Fibroblast of skin of back (primary cell): Measurements from ENCODE around the gene JAKMIP2.

Source experiments
- DNase-seq: peaks from one replicate; pipeline ENCODE4 v3.0.0-alpha.2; 2013

Gene JAKMIP2

DNA sequence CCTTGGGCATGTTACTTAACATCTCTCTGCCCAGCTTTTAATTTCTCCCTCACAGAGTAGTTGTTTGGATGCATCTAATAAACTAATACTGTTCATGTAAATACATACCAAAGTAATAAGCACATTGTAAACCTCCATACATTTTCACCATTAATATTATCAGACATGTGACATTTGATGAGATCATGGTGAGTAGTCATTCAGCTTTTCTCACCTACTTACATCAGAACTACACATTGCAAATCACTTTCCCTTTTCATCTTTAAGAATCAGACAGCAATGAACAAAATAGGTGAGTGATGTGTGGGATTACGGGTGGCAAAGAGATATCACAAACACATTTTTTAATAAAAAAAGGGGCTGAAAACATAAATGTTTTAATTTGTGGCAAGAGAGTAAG is 89.3 kb downstream of the JAKMIP2 start:
- no peak for DNase-seq

DNA sequence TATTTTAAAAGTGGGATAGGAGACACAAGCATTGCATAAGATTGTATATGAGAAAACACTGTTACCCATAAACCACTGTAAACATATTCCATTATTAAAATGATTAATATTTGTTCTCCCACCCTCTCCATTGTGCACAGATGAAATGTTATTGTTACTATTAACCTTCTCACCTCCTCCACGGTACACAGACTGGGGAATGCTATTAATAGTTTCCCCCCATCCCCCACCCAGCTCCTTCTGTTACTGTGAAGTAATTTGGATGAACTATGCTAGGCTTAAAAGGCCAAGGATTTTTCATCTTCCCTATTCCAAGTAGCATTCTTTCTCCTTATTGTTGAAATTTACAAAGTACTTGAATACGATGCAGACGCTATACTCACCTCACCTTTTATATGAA is 91.4 kb downstream of the JAKMIP2 start:
- DNase-seq: no peak

DNA sequence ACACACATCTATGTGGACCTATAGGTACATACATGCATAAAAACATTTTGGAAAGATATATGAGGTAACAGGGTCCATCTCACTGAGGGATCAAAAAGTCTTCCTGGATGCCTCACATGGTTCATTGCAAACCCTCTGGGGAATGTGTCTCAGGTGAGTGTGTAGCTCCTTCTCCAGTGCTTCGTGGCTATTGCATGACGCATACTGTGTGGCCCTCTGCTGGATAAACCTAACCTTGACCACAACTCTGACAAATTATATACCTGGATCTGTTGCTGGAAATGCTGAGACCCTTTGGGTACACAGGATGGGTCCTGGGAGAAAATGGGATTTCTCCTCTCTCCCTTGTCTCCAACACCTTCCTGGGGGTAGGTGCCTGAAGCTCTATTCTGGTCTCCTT is 91.9 kb downstream of the JAKMIP2 start:
- no peak for DNase-seq

DNA sequence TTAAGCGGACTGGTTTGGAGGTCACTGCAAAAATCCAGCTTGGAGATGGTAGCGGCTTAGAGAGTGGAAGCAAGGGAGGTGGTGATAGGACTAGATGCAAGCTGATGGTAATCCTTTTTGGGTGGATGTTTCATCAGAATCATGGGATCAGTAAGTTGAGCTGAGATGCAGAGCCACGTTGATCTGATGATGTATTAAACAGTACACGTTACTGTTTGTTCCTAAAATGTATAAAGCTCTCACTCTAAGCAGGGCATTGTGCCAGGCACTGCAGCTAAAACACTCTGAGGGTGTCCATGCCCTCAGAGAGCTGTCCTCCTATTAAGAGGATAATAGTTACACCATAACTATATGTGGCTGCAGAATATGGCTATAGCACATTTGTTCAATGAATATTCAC is 93.1 kb downstream of the JAKMIP2 start:
- DNase-seq: no peak

DNA sequence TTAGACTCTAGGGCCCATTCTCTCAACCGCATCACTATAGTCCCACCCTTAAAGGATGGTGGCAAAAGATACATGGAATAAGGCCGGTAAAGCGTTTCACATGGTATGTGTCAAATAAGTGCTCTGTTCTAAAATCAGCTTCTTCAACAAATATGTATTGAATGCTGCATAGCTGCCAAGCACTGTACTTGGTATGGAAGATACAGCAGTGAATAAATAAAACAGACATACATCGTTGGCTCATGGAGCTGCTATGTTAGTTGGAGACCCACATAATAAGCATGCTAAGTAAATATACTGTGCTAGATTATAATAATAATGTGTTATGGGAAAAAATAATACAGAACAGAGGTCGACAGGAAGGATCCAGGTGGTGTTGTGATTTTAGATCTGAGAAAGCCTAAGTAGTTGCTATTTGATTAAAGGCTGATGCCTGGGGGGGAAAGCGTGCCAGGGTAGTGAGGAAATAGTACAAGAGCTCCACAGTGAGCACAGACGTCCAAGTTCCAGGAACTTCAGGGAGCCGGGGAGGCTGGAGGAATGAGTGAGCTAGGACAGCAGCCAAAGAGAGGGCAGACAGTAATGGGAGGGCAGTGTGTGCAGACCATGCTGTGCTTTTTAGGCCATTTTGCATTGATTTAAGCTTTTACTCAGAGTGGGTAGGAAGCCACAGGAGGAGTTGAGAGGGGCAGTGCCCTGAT is 93.7 kb downstream of the JAKMIP2 start:
- DNase-seq: peak; percentile 6

DNA sequence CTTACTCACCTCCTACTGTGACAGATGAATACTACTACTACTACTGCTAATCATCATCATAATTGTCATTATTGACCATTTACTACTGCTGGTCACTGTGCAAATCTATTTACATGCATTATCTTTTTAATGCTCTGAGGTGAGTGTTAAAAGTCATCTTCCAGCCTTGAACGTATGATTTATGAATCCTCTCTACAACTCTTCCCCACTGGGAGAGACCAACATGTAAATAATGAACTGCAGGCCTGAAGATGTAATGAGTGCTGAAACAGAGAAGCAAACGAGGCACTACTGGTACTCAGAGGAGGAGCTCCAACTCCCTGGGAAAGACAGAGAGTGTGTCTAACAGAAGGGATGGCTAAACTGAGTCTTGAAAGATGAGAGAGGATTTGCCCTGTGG is 95.4 kb downstream of the JAKMIP2 start:
- no peak for DNase-seq

DNA sequence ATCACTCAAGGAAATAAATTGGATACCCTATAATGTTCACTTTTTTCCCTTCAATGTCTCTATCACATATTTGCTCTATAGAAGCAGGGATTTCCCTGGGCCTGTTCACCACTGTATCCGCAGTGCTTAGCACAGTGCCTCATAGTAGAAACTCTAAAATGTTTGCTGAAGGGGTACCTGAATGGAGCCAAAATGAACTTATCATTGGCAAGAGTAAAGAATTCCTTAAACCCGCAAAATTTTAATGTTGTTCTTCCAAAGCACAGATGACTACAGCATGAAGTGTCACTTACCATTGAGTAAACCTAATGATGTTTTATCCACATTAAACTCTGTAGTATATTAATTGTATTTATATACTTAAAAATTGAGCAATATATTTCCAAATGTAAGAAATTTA is 96.1 kb downstream of the JAKMIP2 start:
- DNase-seq: no peak

DNA sequence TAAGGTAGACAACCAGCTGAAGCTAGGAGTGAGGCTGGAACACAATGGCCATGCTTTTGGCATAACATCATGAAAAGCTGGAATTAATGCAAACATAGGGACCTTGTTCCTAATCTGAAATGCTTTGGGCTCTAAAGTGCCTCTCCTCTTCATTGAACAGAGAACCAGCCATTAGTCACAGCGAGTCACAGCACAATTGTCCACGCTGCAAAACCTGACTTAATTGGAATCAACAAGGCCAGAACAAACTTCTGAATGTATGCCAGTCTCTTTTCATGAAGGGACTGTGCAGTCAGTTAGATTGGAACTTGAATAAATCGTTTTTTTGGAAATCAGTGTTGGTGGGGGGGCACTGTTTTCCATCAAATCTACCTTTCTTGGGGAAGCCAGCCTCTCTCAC is 96.5 kb downstream of the JAKMIP2 start:
- no peak for DNase-seq

DNA sequence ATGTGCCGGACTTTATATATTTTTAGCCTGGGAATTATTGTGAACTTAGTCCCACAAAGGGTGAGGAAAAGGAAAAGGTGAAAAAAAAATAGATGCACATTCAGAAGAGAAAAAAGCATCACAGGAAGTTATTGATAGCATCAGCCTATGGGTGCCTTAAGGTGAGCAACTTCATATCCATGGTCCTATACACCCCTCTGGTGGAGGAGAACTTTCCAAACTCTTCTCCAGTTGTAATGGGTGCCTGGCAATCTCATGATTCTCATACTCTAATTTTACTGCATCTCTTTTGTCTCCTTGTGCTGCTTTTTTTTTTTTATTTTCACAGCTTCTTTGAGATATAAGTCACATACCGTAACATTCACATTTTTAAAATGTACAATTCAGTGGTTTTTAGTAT is 107.4 kb downstream of the JAKMIP2 start:
- DNase-seq: no peak

DNA sequence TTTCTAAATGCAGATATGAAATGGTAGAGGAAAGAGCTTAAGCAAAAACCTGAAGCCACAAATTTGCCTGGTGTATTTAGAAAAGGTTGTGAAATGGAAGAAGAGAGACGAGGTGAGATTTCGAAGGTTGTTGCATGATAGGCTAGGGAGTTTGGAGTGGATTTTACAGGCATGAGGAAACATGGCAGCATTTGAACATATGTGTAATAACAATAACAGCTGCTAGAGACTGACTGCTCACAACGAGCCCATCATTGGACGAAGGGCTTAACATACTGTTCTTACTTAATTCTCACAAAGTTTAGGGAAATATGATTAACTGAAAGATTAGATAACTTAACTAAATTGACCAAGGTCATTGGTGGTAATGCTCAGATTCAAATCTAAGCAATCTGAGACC is 108.1 kb downstream of the JAKMIP2 start:
- no peak for DNase-seq

DNA sequence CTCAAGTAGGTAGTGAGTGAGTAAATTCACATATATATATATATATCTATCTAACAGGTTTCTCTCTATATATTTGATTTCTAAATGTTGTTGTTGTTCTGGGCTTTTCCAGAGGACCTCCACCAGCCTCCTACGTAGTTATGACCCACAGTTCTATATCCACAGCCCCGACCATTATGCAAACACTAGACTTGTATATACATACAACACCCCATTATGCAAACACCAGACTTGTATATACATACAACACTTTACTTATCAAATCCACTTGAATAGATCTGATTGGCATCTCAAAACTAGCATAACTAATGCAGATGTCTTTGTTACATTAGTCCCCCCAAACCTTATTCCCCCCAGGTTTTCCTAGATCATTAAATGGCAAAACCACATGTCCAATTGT is 108.7 kb downstream of the JAKMIP2 start:
- DNase-seq: no peak

DNA sequence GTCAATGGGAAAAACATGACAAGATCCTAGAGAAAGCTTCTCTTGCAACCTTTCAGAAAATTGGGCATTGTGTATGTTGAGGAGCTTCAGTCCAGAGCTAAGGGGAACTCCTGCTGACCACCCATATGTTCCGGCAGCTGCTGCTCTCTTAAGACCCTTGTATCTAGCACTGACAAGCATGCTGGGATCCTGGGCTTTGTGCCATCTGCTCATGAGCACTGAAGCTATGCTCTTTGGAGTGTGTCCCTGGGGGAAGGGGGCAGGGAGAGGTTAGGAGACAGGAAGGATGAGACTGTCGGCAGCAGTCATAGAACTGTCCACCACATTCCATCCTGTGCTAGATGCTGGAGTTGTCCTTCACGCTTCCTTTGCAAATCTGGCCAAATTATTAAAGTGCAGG is 109.3 kb downstream of the JAKMIP2 start:
- peak; percentile 19 for DNase-seq

DNA sequence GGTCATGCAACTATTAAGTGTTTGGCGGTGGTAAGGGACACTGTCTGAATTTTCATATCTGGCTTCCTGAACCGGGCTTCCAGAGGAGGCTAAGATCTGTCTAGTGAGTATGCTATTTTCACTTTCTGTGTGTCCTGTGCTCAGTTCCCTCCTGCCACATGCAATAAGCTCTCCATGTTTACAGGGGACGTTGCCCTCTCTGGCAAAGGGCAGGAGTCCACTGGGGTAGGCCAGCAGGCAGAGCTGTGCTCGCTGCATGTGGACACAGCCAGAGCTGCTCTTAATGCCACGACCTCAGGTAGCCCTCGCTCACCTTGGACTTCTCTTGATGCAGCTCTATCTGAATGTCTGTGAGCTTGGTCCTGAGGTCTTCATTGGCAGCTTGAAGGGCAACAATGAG is 111.2 kb downstream of the JAKMIP2 start:
- no peak for DNase-seq

DNA sequence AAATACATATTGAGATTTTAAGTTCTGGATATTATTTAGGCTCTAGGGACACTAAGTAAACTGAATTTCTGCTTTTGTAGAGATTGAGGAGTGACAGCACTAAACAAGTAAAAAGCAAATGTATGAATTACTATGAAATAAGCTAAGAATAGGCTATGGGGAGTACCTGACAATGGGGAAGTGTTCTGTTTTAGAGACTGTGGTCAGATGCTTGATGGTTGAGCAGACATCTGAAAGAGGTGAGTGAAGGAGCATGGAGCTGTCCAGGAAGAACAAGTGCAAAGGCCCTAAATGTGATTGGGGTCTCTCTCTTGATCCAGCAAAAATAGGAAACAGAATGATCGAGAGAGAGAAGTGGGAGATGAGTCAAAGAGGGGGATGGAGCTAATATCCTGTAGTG is 111.7 kb downstream of the JAKMIP2 start:
- no peak for DNase-seq

DNA sequence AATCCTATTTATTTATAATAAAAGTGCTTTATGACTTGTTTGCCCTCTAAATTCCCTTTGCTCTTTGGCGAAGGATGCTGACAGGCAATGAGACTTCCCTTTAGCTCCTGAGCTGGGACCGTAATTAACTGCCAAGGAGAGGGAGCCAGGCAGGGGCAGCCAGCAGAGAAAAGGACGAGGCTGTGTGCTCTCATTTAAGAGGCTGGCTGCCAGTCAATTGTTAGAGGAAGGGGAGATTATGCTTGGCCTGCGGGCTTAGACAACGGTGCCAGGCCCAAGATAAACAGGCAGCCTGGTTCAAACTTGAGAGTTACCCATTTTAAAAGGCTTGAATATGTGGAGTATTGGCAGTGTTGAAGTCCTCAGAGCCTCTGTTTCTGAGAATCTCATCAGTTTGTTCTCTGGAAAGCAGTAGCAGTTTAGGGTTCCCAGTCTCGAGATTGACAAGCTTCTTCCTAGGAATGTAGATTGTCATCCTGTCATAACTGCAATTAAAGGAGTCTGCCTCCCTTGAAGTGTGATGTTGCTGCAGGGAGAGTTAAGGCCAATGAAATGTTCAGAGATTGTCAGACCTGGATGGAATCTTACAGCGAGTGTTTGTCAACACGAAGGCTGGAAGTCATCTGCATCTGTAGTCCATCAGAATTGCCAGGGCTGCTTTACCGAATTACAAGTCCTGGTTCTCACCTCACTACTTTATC is 113.2 kb downstream of the JAKMIP2 start:
- no peak for DNase-seq

DNA sequence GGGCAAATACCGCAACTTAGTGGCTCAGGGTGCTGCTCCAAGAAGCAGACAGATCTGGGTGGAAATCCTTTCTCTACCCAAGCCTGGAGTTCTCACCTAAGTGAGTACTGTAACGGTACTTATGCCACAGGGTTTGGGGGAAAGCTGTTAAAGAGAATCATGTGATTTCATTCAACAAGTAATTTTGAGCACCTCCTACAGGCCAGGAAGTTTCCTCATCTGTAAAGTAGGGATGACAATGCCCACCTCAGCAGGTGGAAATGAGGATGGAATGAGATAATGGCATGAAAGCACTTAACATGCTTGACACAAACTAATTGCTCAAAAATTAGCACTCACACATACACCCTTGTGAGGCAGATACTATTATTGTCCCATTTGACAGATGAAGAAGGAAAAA is 114.1 kb downstream of the JAKMIP2 start:
- DNase-seq: no peak

DNA sequence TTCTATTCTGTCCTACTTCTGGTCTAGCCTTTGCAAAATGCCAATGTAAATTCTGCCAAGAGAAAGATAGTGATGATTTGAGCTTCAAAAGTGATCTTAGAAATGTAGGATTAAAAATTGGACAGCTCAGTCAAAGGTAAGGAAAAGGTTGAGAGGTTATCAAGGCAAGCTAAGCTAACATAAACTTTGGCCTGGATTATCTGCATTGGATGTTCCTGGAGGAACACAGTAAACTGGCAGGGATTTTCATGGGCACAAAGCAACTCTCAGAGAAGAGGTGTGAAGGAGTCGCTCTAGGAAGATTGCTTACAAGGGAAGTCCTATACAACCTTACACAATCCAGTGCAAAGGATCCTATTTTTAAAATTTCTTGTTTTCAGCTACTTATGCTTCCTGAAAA is 115.2 kb downstream of the JAKMIP2 start:
- DNase-seq: no peak

DNA sequence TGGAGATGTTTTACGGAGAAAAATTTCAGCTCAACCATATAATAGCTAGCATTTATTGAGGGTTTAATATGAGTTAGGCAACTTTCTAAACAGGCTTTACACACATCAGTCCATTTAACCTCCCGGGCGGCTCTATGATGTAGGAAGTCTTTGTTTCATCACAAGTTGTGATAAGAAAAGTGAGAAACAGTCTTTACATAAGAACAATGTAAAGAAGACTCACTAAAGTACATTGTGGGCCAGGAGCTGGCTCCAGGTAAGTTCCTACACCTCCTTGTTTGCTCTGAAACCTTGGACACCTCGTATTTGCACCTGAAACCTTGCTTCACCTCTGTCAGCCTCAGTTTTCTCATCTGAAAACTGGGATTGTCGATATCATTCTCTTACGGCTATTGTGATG is 116.1 kb downstream of the JAKMIP2 start:
- DNase-seq: no peak

DNA sequence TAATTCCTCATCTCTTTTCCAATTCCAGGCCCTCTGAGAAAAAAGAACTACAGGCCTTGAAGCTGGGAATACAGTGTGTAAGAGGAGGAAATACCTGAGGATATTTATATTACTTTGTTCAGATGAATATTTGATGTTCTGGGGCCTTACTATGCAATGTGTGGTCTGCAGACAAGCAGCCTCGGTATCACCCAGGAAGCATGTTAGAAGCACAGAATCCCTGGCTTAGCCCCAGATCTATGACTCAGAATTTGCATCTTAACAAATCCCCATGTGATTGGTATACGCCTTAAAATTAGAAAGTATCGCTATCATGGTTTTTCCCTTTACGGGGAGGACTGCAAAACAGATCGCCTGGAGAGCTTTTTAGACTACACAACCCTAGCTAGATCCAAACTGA is 121.0 kb downstream of the JAKMIP2 start:
- DNase-seq: no peak

DNA sequence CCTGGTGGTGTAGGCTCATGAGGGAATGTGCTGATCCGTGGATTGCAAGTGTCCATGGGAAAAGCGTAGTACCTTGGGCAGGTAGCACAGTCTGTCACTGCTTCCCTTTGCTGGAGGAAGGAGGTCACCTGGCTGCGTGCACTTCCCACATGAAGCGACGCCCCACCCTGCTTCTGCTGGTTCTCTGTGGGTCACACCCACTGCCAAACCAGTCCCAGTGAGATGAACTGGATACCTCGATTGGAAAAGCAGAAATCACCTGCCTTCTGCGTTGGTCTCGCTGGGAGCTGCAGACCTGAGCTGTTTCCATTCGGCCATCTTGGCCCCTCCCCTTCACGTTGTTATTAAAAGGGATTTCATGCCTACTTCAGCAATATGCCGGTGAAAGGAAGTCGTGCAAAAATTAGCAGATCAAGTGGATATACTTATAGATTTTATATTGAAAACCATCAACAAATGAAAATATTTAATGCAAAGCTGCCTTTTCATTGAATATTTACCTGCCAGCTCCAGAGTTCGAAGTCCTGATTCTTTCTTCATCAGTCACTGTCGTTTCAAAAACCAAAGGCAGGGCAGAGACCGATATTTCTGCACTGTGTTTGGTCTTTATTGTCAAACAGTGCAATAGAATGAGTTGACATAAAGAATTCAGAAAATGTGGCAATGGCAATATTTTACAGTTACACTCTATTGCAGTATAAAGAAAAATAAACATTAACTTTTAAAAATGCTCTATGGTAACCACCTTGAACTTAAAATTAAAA is 123.2 kb downstream of the JAKMIP2 start:
- DNase-seq: no peak

DNA sequence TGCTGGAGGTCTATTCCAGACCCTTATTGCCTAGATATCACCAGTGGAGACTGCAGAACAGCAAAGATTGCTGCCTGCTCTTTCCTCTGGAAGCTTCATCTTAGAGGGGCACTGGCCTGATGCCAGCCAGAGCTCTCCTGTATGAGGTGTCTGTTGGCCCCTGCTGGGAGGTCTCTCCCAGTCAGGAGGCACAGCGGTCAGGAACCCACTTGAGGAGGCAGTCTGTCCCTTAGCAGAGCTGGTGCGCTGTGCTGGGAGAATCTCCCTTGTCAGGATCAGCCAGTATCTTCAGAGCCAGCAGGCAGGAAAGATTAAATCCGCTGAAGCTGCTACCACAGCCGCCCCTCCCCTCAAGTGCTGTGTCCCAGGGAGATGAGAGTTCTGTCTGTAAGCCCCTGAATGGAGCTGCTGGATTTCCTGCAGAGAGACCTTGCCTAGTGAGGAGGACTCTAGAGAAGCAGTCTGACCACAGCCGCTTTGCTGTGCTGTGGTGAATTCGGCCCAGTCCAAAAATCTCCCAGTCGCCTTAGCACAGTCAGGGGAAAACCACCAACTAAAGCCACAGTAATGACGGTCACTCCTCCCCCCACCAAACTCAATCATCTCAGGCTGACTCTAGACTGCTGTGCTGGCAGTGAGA is 124.1 kb downstream of the JAKMIP2 start:
- DNase-seq: no peak

DNA sequence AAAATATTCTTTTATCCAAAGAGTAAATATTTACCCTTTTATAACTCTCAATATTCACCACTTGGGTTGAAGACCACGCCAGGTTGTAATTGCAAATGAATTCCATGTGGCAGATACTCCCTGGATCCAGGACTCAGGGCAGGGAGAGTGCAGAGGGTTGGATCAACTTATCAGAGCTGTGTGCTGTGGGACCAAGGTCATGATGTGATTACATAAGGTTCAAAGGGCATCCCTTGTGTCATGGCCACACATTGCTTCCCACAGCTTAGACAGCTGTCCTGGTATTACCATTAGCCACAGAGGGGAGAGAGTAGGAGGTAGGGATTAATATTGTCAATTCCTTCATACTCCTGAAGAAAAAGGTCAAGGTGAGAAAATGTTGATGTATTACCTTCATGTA is 133.9 kb downstream of the JAKMIP2 start:
- no peak for DNase-seq

DNA sequence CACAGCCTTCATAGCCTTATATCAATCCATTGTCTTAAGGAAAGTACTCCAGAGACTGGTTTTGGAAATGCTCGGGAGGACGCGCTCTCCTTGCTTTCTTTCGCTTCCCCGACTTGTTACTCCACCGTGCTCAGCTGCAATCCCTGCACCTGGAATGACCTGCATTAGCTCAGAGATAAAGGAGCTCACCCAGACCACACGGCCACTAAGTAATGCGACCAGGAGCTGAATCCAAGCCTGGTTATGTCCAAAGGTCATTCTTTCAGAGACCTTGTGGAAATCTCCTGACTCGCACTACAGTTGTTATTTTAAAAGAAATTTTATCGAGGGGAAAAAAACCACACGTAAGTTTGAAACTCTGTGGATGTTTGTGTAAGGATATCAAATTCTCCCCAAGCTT is 137.3 kb downstream of the JAKMIP2 start:
- DNase-seq: no peak
